Duodenal mucosa (tissue), 2 donors: Measurements from ENCODE around the gene ACSF2.

Experiments
- H3K27ac ChIP-seq: one replicate; pipeline ENCODE4 v1.7.0; 2013; ENCODE audit warnings: low read depth, low read length
- H3K27me3 ChIP-seq, 2 donors: one replicate each; pipeline ENCODE4 v1.7.0; 2013; ENCODE audit warnings: low read length in 2 of 2, control low read depth in 1 of 2; ENCODE audit not compliant: insufficient read depth in 2 of 2, control insufficient read depth in 1 of 2
- H3K36me3 ChIP-seq, 2 donors: one replicate each; pipeline ENCODE4 v1.7.0; 2013; ENCODE audit warnings: low read length in 2 of 2, control low read depth in 1 of 2; ENCODE audit not compliant: insufficient read depth in 2 of 2, control insufficient read depth in 1 of 2
- H3K4me1 ChIP-seq, 2 donors: one replicate each; pipeline ENCODE4 v1.7.0; 2013; ENCODE audit warnings: low read length in 2 of 2, control low read depth in 1 of 2; ENCODE audit not compliant: insufficient read depth in 2 of 2, control insufficient read depth in 1 of 2
- H3K4me3 ChIP-seq, 2 donors: one replicate each; pipeline ENCODE4 v1.7.0; 2013; ENCODE audit warnings: low read length in 2 of 2, low read depth in 1 of 2
- H3K9ac ChIP-seq, 2 donors: one replicate each; pipeline ENCODE4 v1.7.0; 2013; ENCODE audit warnings: low read length in 2 of 2, low read depth in 1 of 2
- H3K9me3 ChIP-seq, 2 donors: one replicate each; pipeline ENCODE4 v1.7.0; 2013; ENCODE audit warnings: low read length in 2 of 2, control low read depth in 1 of 2; ENCODE audit not compliant: control insufficient read depth in 1 of 2

Gene ACSF2

DNA sequence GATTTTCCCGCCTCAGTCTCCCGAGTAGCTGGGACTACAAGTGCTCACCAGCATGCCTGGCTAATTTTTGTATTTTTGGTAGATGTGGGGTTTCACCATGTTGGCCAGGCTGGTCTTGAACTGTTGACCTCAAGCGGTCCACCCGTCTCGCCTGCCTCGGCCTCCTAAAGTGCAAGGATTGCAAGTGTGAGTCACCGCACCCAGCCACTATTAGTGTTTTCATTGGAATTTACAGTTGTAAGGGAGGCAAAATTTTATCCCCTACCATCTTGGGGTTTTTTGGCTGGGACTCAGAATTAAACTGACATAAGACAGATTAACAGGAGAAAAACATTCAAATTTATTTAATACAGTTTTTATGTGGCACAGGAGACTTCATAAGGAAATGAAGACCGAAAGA lies 69.9 kb downstream of the ACSF2 start:
- Histone ChIP-seq H3K4me3 (no peak overlapping the region), H3K4me1 (peaks cover 8 to 9% of the 10 kb centered on the region in 2 donors), H3K27me3 (no peaks in the 10 kb centered on the region), H3K27ac (no peak overlapping the region), H3K9ac (no peak overlapping the region), H3K9me3 (no peaks in the 10 kb centered on the region), H3K36me3 (no peaks in the 10 kb centered on the region)

GRCh38 chr17:50498021-50498874 lies 72.2 kb downstream of the ACSF2 start:
- no peaks in the 10 kb centered on the region for H3K27me3 ChIP-seq
- H3K36me3 ChIP-seq, result no peaks in the 10 kb centered on the region
- H3K4me3 ChIP-seq, result no peak overlapping the region
- no peak overlapping the region for H3K27ac ChIP-seq
- no peaks in the 10 kb centered on the region for H3K9me3 ChIP-seq
- peaks cover 8 to 9% of the 10 kb centered on the region in 2 donors for H3K4me1 ChIP-seq
- no peak overlapping the region for H3K9ac ChIP-seq

DNA sequence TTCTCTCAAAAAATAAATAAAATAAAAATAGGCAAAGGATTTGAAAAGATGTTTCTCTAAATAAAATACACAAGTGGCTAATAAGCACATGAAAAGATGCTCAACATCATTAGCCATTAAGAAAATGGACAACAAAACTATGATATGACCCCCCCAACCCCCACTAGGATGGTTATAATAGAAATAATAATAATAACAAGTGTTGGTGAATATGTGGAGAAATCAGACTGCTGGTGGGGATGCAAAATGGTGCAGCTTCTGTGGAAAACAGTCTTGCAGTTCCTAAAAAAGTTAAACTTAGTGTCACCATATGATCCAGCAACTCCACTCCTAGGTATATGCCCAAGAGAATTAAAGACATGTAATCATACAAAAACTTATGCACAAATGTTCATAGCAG lies 73.3 kb downstream of the ACSF2 start:
- no peaks in the 10 kb centered on the region for H3K9me3 ChIP-seq
- peaks cover 14 to 16% of the 10 kb centered on the region in 2 donors for H3K4me1 ChIP-seq
- no peaks in the 10 kb centered on the region for H3K36me3 ChIP-seq
- no peak overlapping the region for H3K9ac ChIP-seq
- H3K4me3 ChIP-seq, result no peak overlapping the region
- H3K27me3 ChIP-seq, result no peaks in the 10 kb centered on the region
- no peak overlapping the region for H3K27ac ChIP-seq

- no peaks in the 10 kb centered on the region for H3K9me3 ChIP-seq
- H3K4me1 ChIP-seq, result peaks cover 14 to 20% of the 10 kb centered on the region in 2 donors
- H3K36me3 ChIP-seq, result no peaks in the 10 kb centered on the region
- H3K27me3 ChIP-seq, result no peaks in the 10 kb centered on the region
- H3K4me3 ChIP-seq, result no peak overlapping the region
- H3K9ac ChIP-seq, result no peak overlapping the region
- no peak overlapping the region for H3K27ac ChIP-seq
Observed at GRCh38 chr17:50499721-50500120, 73.7 kb downstream of the ACSF2 start.

- Histone ChIP-seq H3K4me1 (peaks cover 23 to 29% of the 10 kb centered on the region in 2 donors), H3K4me3 (no peak overlapping the region), H3K9me3 (no peaks in the 10 kb centered on the region), H3K36me3 (no peaks in the 10 kb centered on the region), H3K27ac (no peak overlapping the region), H3K9ac (no peak overlapping the region), H3K27me3 (no peaks in the 10 kb centered on the region)
Observed at GRCh38 chr17:50501054-50501453, 75.0 kb downstream of the ACSF2 start.

GRCh38 chr17:50502301-50502990 lies 76.4 kb downstream of the ACSF2 start:
- Histone ChIP-seq H3K9ac (no peak overlapping the region), H3K4me3 (no peak overlapping the region), H3K9me3 (no peaks in the 10 kb centered on the region), H3K4me1 (peaks cover 24 to 32% of the 10 kb centered on the region in 2 donors), H3K27ac (no peak overlapping the region), H3K36me3 (no peaks in the 10 kb centered on the region), H3K27me3 (no peaks in the 10 kb centered on the region)

- Histone ChIP-seq H3K4me3 (no peak overlapping the region), H3K27ac (no peak overlapping the region), H3K9ac (peak overlapping the region in 1 of 2 donors; percentile 22), H3K27me3 (no peaks in the 10 kb centered on the region), H3K36me3 (no peaks in the 10 kb centered on the region), H3K9me3 (no peaks in the 10 kb centered on the region), H3K4me1 (peaks cover 23 to 32% of the 10 kb centered on the region in 2 donors)
Observed at GRCh38 chr17:50505591-50506130, 79.6 kb downstream of the ACSF2 start.

GRCh38 chr17:50506298-50506697 lies 80.3 kb downstream of the ACSF2 start:
- Histone ChIP-seq H3K9me3 (no peaks in the 10 kb centered on the region), H3K27ac (no peak overlapping the region), H3K4me1 (peaks cover 23 to 37% of the 10 kb centered on the region in 2 donors), H3K36me3 (no peaks in the 10 kb centered on the region), H3K27me3 (no peaks in the 10 kb centered on the region), H3K4me3 (no peak overlapping the region), H3K9ac (no peak overlapping the region)

GRCh38 chr17:50507871-50508572 lies 82.0 kb downstream of the ACSF2 start, which contains the start of gene MYCBPAP:
MYCBPAP (plus strand) TSS chr17:50508439; CDS start chr17:50508675, 236 bp downstream.
- no peaks in the 10 kb centered on the region for H3K36me3 ChIP-seq
- H3K27me3 ChIP-seq, result no peaks in the 10 kb centered on the region
- H3K4me3 ChIP-seq, result peak within 1 kb of the TSS; percentile 59 to 70
- H3K4me1 ChIP-seq, result peaks cover 28 to 43% of the 10 kb centered on the region in 2 donors
- H3K9ac ChIP-seq, result peak within 1 kb of the TSS; percentile 35 to 59
- H3K9me3 ChIP-seq, result no peaks in the 10 kb centered on the region
- peak within 1 kb of the TSS; percentile 50 for H3K27ac ChIP-seq
